Trophoblast cell (in vitro differentiated cells and primary cell): ENCODE data around the gene SAMD5.

Experiments
- DNase-seq, 2 donors: peaks; one replicate each; pipeline ENCODE4 v3.0.0-alpha.2; 2016
- H2AFZ ChIP-seq: 2 replicates; pipeline ENCODE4 v1.6.1; 2013; ENCODE audit warnings: low read length, moderate library complexity, mild to moderate bottlenecking; ENCODE audit not compliant: insufficient read depth, poor library complexity
- H2AK5ac ChIP-seq: 2 replicates; pipeline ENCODE4 v1.6.1; 2013; ENCODE audit warnings: mild to moderate bottlenecking, low read length
- H2BK120ac ChIP-seq: 2 replicates; pipeline ENCODE4 v1.6.1; 2013; ENCODE audit warnings: low read length, mild to moderate bottlenecking, moderate library complexity; ENCODE audit not compliant: insufficient read depth, poor library complexity
- H2BK12ac ChIP-seq: 2 replicates; pipeline ENCODE4 v1.6.1; 2013; ENCODE audit warnings: mild to moderate bottlenecking, low read length, moderate library complexity
- H2BK5ac ChIP-seq: 2 replicates; pipeline ENCODE4 v1.6.1; 2013; ENCODE audit warnings: low read length, low read depth, moderate library complexity, mild to moderate bottlenecking; ENCODE audit not compliant: poor library complexity
- H3K14ac ChIP-seq: 2 replicates; pipeline ENCODE4 v1.6.1; 2013; ENCODE audit warnings: mild to moderate bottlenecking, low read length
- H3K18ac ChIP-seq: 2 replicates; pipeline ENCODE4 v1.6.1; 2013; ENCODE audit warnings: mild to moderate bottlenecking, low read length
- H3K23ac ChIP-seq: 2 replicates; pipeline ENCODE4 v1.6.1; 2013; ENCODE audit warnings: low read length
- H3K27ac ChIP-seq: 2 replicates; pipeline ENCODE4 v1.5.1; 2013; ENCODE audit warnings: low read depth, mild to moderate bottlenecking, inconsistent platforms, low read length, moderate library complexity
- H3K27me3 ChIP-seq: 2 replicates; pipeline ENCODE4 v1.6.1; 2013; ENCODE audit warnings: inconsistent platforms, mild to moderate bottlenecking, low read length, moderate library complexity; ENCODE audit not compliant: insufficient read depth
- H3K36me3 ChIP-seq, 2 experiments: 1 replicate in 1 of 2; 2 replicates in 1 of 2; pipeline ENCODE4 v1.6.1; 2013; ENCODE audit warnings: low read length in 2 of 2, mild to moderate bottlenecking in 2 of 2, moderate library complexity in 1 of 2; ENCODE audit not compliant: insufficient read depth in 2 of 2, control insufficient read depth in 1 of 2
- H3K4ac ChIP-seq: 2 replicates; pipeline ENCODE4 v1.6.1; 2013; ENCODE audit warnings: low read depth, mild to moderate bottlenecking, low read length, moderate library complexity
- H3K4me1 ChIP-seq, 2 experiments: 1 replicate in 1 of 2; 2 replicates in 1 of 2; pipeline ENCODE4 v1.6.1; 2013; ENCODE audit warnings: low read length in 2 of 2, mild to moderate bottlenecking in 2 of 2, moderate library complexity in 1 of 2; ENCODE audit not compliant: insufficient read depth in 2 of 2, control insufficient read depth in 1 of 2
- H3K4me2 ChIP-seq: 2 replicates; pipeline ENCODE4 v1.6.1; 2013; ENCODE audit warnings: inconsistent platforms, mild to moderate bottlenecking, low read length, moderate library complexity
- H3K4me3 ChIP-seq: 2 replicates; pipeline ENCODE4 v1.5.1; 2013; ENCODE audit warnings: mild to moderate bottlenecking, low read depth, low read length, inconsistent platforms
- H3K79me1 ChIP-seq: one replicate; pipeline ENCODE4 v1.6.1; 2013; ENCODE audit warnings: low read length
- H3K79me2 ChIP-seq: 2 replicates; pipeline ENCODE4 v1.6.1; 2013; ENCODE audit warnings: low read length, mild to moderate bottlenecking; ENCODE audit not compliant: control insufficient read depth, insufficient read depth, poor library complexity
- H3K9ac ChIP-seq: 2 replicates; pipeline ENCODE4 v1.6.1; 2013; ENCODE audit warnings: mild to moderate bottlenecking, low read length
- H3K9me3 ChIP-seq: 2 replicates; pipeline ENCODE4 v1.6.1; 2013; ENCODE audit warnings: low read depth, mild to moderate bottlenecking, control low read depth, inconsistent platforms, low read length; ENCODE audit not compliant: insufficient read depth
- H4K12ac ChIP-seq: 2 replicates; pipeline ENCODE4 v1.6.1; 2013; ENCODE audit warnings: low read depth, mild to moderate bottlenecking, low read length, moderate library complexity
- H4K8ac ChIP-seq: 2 replicates; pipeline ENCODE4 v1.6.1; 2013; ENCODE audit warnings: low read depth, mild to moderate bottlenecking, low read length, moderate library complexity
- H4K91ac ChIP-seq: one replicate; pipeline ENCODE4 v1.6.1; 2013; ENCODE audit warnings: low read depth, mild to moderate bottlenecking, low read length, moderate library complexity
- WGBS: extraction: QIAGEN DNeasy Blood & Tissue Kit; methylation state at CpG from one replicate; pipeline ENCODE4 v1.1.7; 2013; ENCODE audit warnings: missing lambda C conversion rate; ENCODE audit not compliant: insufficient read length, insufficient coverage; ENCODE audit errors: extremely low coverage; 5-methylcytosine and 5-hydroxymethylcytosine counted together

Gene SAMD5

GRCh38 chr6:147503587-147503986, 4.9 kb upstream of the SAMD5 start:
- H3K14ac ChIP-seq = no peak overlapping the region
- DNase-seq = no peak
- no peaks in the 10 kb centered on the region for H3K79me1 ChIP-seq
- no CpG with 5 or more reads among the region's 3 CpGs for WGBS
- H3K4ac ChIP-seq = no peak overlapping the region
- H3K27me3 ChIP-seq = peaks cover 6% of the 10 kb centered on the region
- H3K36me3 ChIP-seq = no peaks in the 10 kb centered on the region
- H3K9ac ChIP-seq = no peak overlapping the region
- no peak overlapping the region for H2AFZ ChIP-seq
- peaks cover 4% of the 10 kb centered on the region for H3K79me2 ChIP-seq
- no peak overlapping the region for H4K8ac ChIP-seq
- H2AK5ac ChIP-seq = no peak overlapping the region
- no peaks in the 10 kb centered on the region for H3K9me3 ChIP-seq
- no peak overlapping the region for H3K4me2 ChIP-seq
- H3K27ac ChIP-seq = no peak overlapping the region
- H3K23ac ChIP-seq = no peak overlapping the region
- H3K4me3 ChIP-seq = no peak overlapping the region
- no peak overlapping the region for H4K12ac ChIP-seq
- no peak overlapping the region for H2BK120ac ChIP-seq
- H3K4me1 ChIP-seq = peaks cover 4 to 9% of the 10 kb centered on the region in 2 experiments
- no peak overlapping the region for H2BK5ac ChIP-seq
- H3K18ac ChIP-seq = no peak overlapping the region
- no peak overlapping the region for H4K91ac ChIP-seq
- no peak overlapping the region for H2BK12ac ChIP-seq

GRCh38 chr6:147504848-147505247, 3.6 kb upstream of the SAMD5 start:
- Histone ChIP-seq H3K4me2 (no peak overlapping the region), H3K4me3 (no peak overlapping the region), H3K14ac (no peak overlapping the region), H3K27ac (no peak overlapping the region), H3K79me2 (peaks cover 4% of the 10 kb centered on the region), H3K18ac (no peak overlapping the region), H3K4ac (no peak overlapping the region), H2BK12ac (no peak overlapping the region), H3K79me1 (no peaks in the 10 kb centered on the region), H3K9ac (no peak overlapping the region), H4K91ac (no peak overlapping the region), H3K9me3 (no peaks in the 10 kb centered on the region), H2AK5ac (no peak overlapping the region), H2AFZ (no peak overlapping the region), H2BK5ac (no peak overlapping the region), H4K8ac (no peak overlapping the region), H4K12ac (no peak overlapping the region), H3K23ac (no peak overlapping the region), H3K4me1 (peaks cover 4 to 9% of the 10 kb centered on the region in 2 experiments), H3K27me3 (peaks cover 17% of the 10 kb centered on the region), H2BK120ac (no peak overlapping the region), H3K36me3 (no peaks in the 10 kb centered on the region)
- no peak for DNase-seq
- WGBS = no CpG with 5 or more reads among the region's 2 CpGs

GRCh38 chr6:147506704-147507114, 1.8 kb upstream of the SAMD5 start:
- no peak overlapping the region for H2BK5ac ChIP-seq
- H3K79me2 ChIP-seq = peaks cover 4% of the 10 kb centered on the region
- H4K8ac ChIP-seq = no peak overlapping the region
- no CpG with 5 or more reads among the region's 30 CpGs for WGBS
- no peak overlapping the region for H2BK12ac ChIP-seq
- H3K23ac ChIP-seq = no peak overlapping the region
- H4K12ac ChIP-seq = no peak overlapping the region
- H4K91ac ChIP-seq = no peak overlapping the region
- H3K9me3 ChIP-seq = no peaks in the 10 kb centered on the region
- H3K14ac ChIP-seq = no peak overlapping the region
- H2BK120ac ChIP-seq = no peak overlapping the region
- H3K79me1 ChIP-seq = no peaks in the 10 kb centered on the region
- no peak overlapping the region for H3K9ac ChIP-seq
- H3K4me3 ChIP-seq = peak overlapping the region; percentile 2
- no peak overlapping the region for H2AFZ ChIP-seq
- peaks cover 22% of the 10 kb centered on the region for H3K27me3 ChIP-seq
- no peaks in the 10 kb centered on the region for H3K36me3 ChIP-seq
- no peak overlapping the region for H3K18ac ChIP-seq
- H3K4me1 ChIP-seq = peaks cover 4 to 10% of the 10 kb centered on the region in 2 experiments
- H3K4ac ChIP-seq = no peak overlapping the region
- DNase-seq = peak; percentile 16 to 73
- H2AK5ac ChIP-seq = no peak overlapping the region
- H3K4me2 ChIP-seq = peak overlapping the region; percentile 91
- H3K27ac ChIP-seq = no peak overlapping the region

GRCh38 chr6:147507162-147508041, 1.1 kb upstream of the SAMD5 start:
- no CpG with 5 or more reads among the region's 52 CpGs for WGBS
- peak overlapping the region; percentile 6 for H2BK12ac ChIP-seq
- H3K14ac ChIP-seq = peak overlapping the region; percentile 17
- H2AK5ac ChIP-seq = no peak overlapping the region
- H3K79me2 ChIP-seq = peaks cover 4% of the 10 kb centered on the region
- peak overlapping the region; percentile 91 for H3K4me2 ChIP-seq
- H4K8ac ChIP-seq = peak overlapping the region; percentile 15
- peak overlapping the region; percentile 51 for H4K91ac ChIP-seq
- no peaks in the 10 kb centered on the region for H3K79me1 ChIP-seq
- H2BK120ac ChIP-seq = peak overlapping the region; percentile 2
- peak overlapping the region; percentile 78 for H3K4me3 ChIP-seq
- H3K36me3 ChIP-seq = no peaks in the 10 kb centered on the region
- H3K4ac ChIP-seq = no peak overlapping the region
- peaks cover 4 to 10% of the 10 kb centered on the region in 2 experiments for H3K4me1 ChIP-seq
- H3K27ac ChIP-seq = no peak overlapping the region
- no peak overlapping the region for H3K23ac ChIP-seq
- H3K18ac ChIP-seq = peak overlapping the region; percentile 39
- H2BK5ac ChIP-seq = no peak overlapping the region
- H3K9ac ChIP-seq = peak overlapping the region; percentile 76
- H2AFZ ChIP-seq = peak overlapping the region; percentile 24
- peak in 1 of 2 donors; percentile 1 for DNase-seq
- no peaks in the 10 kb centered on the region for H3K9me3 ChIP-seq
- no peak overlapping the region for H4K12ac ChIP-seq
- peaks cover 22% of the 10 kb centered on the region for H3K27me3 ChIP-seq
